PFSK-1 (cell line): ENCODE results near the gene PITPNM2.

Source experiments
- TAF1 ChIP-seq: IDR thresholded peaks from 2 replicates; pipeline ENCODE4 v1.6.1; 2012; ENCODE audit warnings: low read length, control low read depth, borderline replicate concordance; ENCODE audit not compliant: insufficient read depth
- TF ChIP-seq, protein P1 (sequence below), 2 experiments: IDR thresholded peaks; 2 replicates each; pipeline versions ENCODE4 v1.6.1 to v1.8.0; 2011 to 2012; ENCODE audit warnings: low read depth in 2 of 2, low read length in 2 of 2, control low read depth in 1 of 2, inconsistent platforms in 1 of 2, mild to moderate bottlenecking in 1 of 2, moderate library complexity in 1 of 2; ENCODE audit not compliant: insufficient read depth in 1 of 2

GRCh38 chr12:123105211-123105826 lies 45.6 kb downstream of the PITPNM2 start:
- no peak for TF ChIP-seq TAF1
- TF ChIP-seq, protein P1, sequence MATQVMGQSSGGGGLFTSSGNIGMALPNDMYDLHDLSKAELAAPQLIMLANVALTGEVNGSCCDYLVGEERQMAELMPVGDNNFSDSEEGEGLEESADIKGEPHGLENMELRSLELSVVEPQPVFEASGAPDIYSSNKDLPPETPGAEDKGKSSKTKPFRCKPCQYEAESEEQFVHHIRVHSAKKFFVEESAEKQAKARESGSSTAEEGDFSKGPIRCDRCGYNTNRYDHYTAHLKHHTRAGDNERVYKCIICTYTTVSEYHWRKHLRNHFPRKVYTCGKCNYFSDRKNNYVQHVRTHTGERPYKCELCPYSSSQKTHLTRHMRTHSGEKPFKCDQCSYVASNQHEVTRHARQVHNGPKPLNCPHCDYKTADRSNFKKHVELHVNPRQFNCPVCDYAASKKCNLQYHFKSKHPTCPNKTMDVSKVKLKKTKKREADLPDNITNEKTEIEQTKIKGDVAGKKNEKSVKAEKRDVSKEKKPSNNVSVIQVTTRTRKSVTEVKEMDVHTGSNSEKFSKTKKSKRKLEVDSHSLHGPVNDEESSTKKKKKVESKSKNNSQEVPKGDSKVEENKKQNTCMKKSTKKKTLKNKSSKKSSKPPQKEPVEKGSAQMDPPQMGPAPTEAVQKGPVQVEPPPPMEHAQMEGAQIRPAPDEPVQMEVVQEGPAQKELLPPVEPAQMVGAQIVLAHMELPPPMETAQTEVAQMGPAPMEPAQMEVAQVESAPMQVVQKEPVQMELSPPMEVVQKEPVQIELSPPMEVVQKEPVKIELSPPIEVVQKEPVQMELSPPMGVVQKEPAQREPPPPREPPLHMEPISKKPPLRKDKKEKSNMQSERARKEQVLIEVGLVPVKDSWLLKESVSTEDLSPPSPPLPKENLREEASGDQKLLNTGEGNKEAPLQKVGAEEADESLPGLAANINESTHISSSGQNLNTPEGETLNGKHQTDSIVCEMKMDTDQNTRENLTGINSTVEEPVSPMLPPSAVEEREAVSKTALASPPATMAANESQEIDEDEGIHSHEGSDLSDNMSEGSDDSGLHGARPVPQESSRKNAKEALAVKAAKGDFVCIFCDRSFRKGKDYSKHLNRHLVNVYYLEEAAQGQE (IDR thresholded peaks at IDR 0.05; ENCODE audit: insufficient read depth in 1 of 2, low read depth in 2 of 2, low read length in 2 of 2), result no peak
